Suppressor macrophage treated with lipopolysaccharide for 4 hours (primary cell): ENCODE data around the gene PSMB4.

Source experiments
- DNase-seq: peaks from one replicate; pipeline ENCODE4 v3.0.0-alpha.2; 2020

The PSMB4 gene

GRCh38 chr1:151443846-151444782 lies 44.7 kb downstream of the PSMB4 start:
- peak; percentile 86 for DNase-seq

- DNase-seq, result no peak
Measured at GRCh38 chr1:151444783-151445177, 45.4 kb downstream of the PSMB4 start.

GRCh38 chr1:151447696-151448095 lies 48.3 kb downstream of the PSMB4 start:
- DNase-seq, result no peak
